Ovary (tissue), 3 donors: ENCODE measurements around the gene CCDC88B.

Experiments used
- EP300 ChIP-seq: sonication (generic); formaldehyde crosslinking; IDR thresholded peaks from one replicate; pipeline ENCODE4 v1.6.1; 2017; ENCODE audit warnings: antibody characterized with exemption
- TF ChIP-seq, protein P1 (sequence below), 3 donors: fragments of 450-650 bp in 2 of 3; fragments of 200-600 bp in 1 of 3; IDR thresholded peaks; one replicate each; pipeline versions ENCODE4 v1.5.1 to v1.8.0; 2016 to 2022; ENCODE audit warnings: antibody characterized with exemption in 3 of 3, mild to moderate bottlenecking in 1 of 3
- donor health status: DM: no; HTN: no; CAD: no.

DNA sequence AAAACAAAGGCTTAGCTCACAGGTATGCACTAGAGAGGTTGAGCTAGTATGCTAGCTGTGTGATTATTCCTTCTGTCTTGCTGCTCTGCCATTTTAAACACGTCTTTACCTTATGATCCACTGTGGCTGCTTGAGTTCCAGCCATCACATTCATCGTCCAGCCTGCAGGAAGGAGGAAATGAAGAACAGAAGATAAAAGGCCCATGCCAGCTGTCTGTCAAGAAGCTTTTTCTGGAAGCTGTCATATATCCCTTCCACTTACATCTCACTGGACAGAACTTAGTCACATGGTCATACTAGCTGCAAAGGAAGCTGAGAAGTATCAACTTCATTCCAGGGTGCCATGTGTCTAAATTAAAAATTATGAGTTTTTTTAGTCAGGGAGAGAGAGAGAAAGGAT is 12.6 kb upstream of the CCDC88B start:
- TF ChIP-seq, protein P1, sequence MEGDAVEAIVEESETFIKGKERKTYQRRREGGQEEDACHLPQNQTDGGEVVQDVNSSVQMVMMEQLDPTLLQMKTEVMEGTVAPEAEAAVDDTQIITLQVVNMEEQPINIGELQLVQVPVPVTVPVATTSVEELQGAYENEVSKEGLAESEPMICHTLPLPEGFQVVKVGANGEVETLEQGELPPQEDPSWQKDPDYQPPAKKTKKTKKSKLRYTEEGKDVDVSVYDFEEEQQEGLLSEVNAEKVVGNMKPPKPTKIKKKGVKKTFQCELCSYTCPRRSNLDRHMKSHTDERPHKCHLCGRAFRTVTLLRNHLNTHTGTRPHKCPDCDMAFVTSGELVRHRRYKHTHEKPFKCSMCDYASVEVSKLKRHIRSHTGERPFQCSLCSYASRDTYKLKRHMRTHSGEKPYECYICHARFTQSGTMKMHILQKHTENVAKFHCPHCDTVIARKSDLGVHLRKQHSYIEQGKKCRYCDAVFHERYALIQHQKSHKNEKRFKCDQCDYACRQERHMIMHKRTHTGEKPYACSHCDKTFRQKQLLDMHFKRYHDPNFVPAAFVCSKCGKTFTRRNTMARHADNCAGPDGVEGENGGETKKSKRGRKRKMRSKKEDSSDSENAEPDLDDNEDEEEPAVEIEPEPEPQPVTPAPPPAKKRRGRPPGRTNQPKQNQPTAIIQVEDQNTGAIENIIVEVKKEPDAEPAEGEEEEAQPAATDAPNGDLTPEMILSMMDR (IDR thresholded peaks at IDR 0.05), result no peak
- TF ChIP-seq EP300, result no peak
